B cell (primary cell): ENCODE results near the gene ZNF407. TPM values are rescaled to one million over a fixed set of nuclear protein-coding genes. Genes with fewer than 3 reads are reported as not detected.

Experiments
- ATAC-seq: fragments of 200-7000 bp; cut with Tn5 transposase; one replicate; pipeline ENCODE4 v1.10.0; 2021; ENCODE audit warnings: low read depth, mild to moderate bottlenecking, moderate number of reproducible peaks, moderate library complexity
- CTCF ChIA-PET: fragments of 350-600 bp; sonication (Branson Sonifier 250); formaldehyde crosslinking; loops from one replicate; lab custom pipeline; 2021; ENCODE audit warnings: antibody characterized with exemption, inconsistent platforms; lab: Charles Lee
- POLR2A ChIA-PET: fragments of 350-600 bp; sonication (Branson Sonifier 250); formaldehyde crosslinking; loops from one replicate; lab custom pipeline; 2021; ENCODE audit warnings: antibody characterized with exemption; lab: Charles Lee
- DNase-seq: peaks from one replicate; pipeline ENCODE4 v3.0.0; 2013
- H2AFZ ChIP-seq: 2 replicates; pipeline ENCODE4 v1.6.1; 2012; ENCODE audit warnings: mild to moderate bottlenecking, low read depth, low read length; ENCODE audit not compliant: insufficient read depth, poor library complexity, severe bottlenecking
- H3K27ac ChIP-seq, 2 donors: 1 replicate in 1 of 2; 2 replicates in 1 of 2; pipeline ENCODE4 v1.5.1; 2012 to 2013; ENCODE audit warnings: low read length in 2 of 2, mild to moderate bottlenecking in 2 of 2, moderate library complexity in 1 of 2
- H3K27me3 ChIP-seq, 4 experiments: fragments of 200-600 bp in 1 of 4; sonication (generic) in 1 of 4; replicated peaks in 1 of 4; 1 replicate in 2 of 4; 2 replicates in 2 of 4; pipeline versions ENCODE4 v1.6.1 to v1.7.0; 2013 to 2016; ENCODE audit warnings: low read length in 3 of 4, mild to moderate bottlenecking in 2 of 4, mixed read lengths in 1 of 4, moderate library complexity in 1 of 4; ENCODE audit not compliant: insufficient read depth in 4 of 4, control insufficient read depth in 3 of 4; ENCODE audit errors: control extremely low read depth in 1 of 4
- H3K36me3 ChIP-seq, 2 experiments: replicated peaks in 1 of 2; 1 replicate in 1 of 2; 2 replicates in 1 of 2; pipeline versions ENCODE4 v1.6.1 to v1.7.1; 2013; ENCODE audit warnings: low read length in 1 of 2; ENCODE audit not compliant: insufficient read depth in 2 of 2, control insufficient read depth in 1 of 2; ENCODE audit errors: control extremely low read depth in 1 of 2, extremely low read depth in 1 of 2
- H3K4me1 ChIP-seq, 2 donors: fragments of 200-600 bp in 1 of 2; sonication (generic) in 1 of 2; 1 replicate in 1 of 2; 2 replicates in 1 of 2; pipeline versions ENCODE4 v1.5.1 to v1.6.1; 2013 to 2017; ENCODE audit warnings: low read length in 2 of 2; ENCODE audit not compliant: control insufficient read depth in 2 of 2, insufficient read depth in 2 of 2
- H3K4me2 ChIP-seq: replicated peaks from 2 replicates; pipeline ENCODE3; 2012; ENCODE audit warnings: mild to moderate bottlenecking, low read depth, low read length; ENCODE audit not compliant: poor library complexity, severe bottlenecking
- H3K4me3 ChIP-seq, 5 experiments: fragments of 200-600 bp in 1 of 5; sonication (generic) in 1 of 5; 1 replicate in 3 of 5; 2 replicates in 2 of 5; pipeline versions ENCODE4 v1.5.1 to v1.7.0; 2011 to 2016; ENCODE audit warnings: low read length in 4 of 5, mild to moderate bottlenecking in 4 of 5, low read depth in 2 of 5, control low read depth in 1 of 5, moderate library complexity in 1 of 5; ENCODE audit not compliant: insufficient read depth in 1 of 5; ENCODE audit errors: control extremely low read depth in 1 of 5, extremely low read depth in 1 of 5
- H3K79me2 ChIP-seq: fragments of 200-600 bp; sonication (generic); one replicate; pipeline ENCODE4 v1.6.0; 2016; ENCODE audit warnings: low read length; ENCODE audit not compliant: control insufficient read depth, insufficient read depth
- H3K9ac ChIP-seq: fragments of 200-600 bp; sonication (generic); 2 replicates; pipeline ENCODE4 v1.6.1; 2017; ENCODE audit warnings: mild to moderate bottlenecking, low read length, moderate library complexity
- H3K9me3 ChIP-seq, 3 donors: one replicate each; pipeline versions ENCODE4 v1.6.1 to v1.7.1; 2013; ENCODE audit warnings: low read length in 2 of 3; ENCODE audit not compliant: control insufficient read depth in 2 of 3, insufficient read depth in 1 of 3; ENCODE audit errors: control extremely low read depth in 1 of 3
- H4K20me1 ChIP-seq: 2 replicates; pipeline ENCODE4 v1.6.0; 2012; ENCODE audit warnings: mild to moderate bottlenecking, low read length; ENCODE audit not compliant: insufficient read depth, control insufficient read depth, poor library complexity, severe bottlenecking
- H3K27ac Mint-ChIP-seq: one replicate; pipeline ENCODE4 v1.8.0; 2021; ENCODE audit warnings: mixed read lengths
- H3K27me3 Mint-ChIP-seq: one replicate; pipeline ENCODE4 v1.8.0; 2021; ENCODE audit warnings: mixed read lengths
- H3K4me1 Mint-ChIP-seq: one replicate; pipeline ENCODE4 v1.8.0; 2021; ENCODE audit warnings: mixed read lengths
- H3K4me3 Mint-ChIP-seq: one replicate; pipeline ENCODE4 v1.8.0; 2021; ENCODE audit warnings: mixed read lengths
- H3K9me3 Mint-ChIP-seq: one replicate; pipeline ENCODE4 v1.8.0; 2022; ENCODE audit warnings: mixed read lengths; ENCODE audit not compliant: insufficient read depth
- EZH2 ChIP-seq: IDR thresholded peaks from 2 replicates; pipeline ENCODE4 v1.6.1; 2012; ENCODE audit warnings: borderline replicate concordance, low read depth, mild to moderate bottlenecking, moderate library complexity, low read length; ENCODE audit not compliant: insufficient read depth, poor library complexity, severe bottlenecking
- WGBS: methylation state at CpG from one replicate; pipeline ENCODE4 v1.1.5; 2013; ENCODE audit warnings: missing lambda C conversion rate; ENCODE audit not compliant: insufficient coverage; 5-methylcytosine and 5-hydroxymethylcytosine counted together
- intact Hi-C: fragments of 100-400 bp; cut with micrococcal nuclease; formaldehyde crosslinking; loops from one replicate; pipeline ENCODE4 v1.10.0; 2022
- polyA plus RNA-seq: library from polyadenylated mRNA; depleted of rRNA; stranded (reverse); fragments of >200 nt; gene quantifications from 2 replicates; pipeline ENCODE4 v1.2.3, GENCODE V29; 2012
- total RNA-seq, 2 donors: library from RNA; stranded (reverse); fragments of 120-200 nt in 1 of 2; gene quantifications; 1 replicate in 1 of 2; 2 replicates in 1 of 2; pipeline versions ENCODE4 v1.2.3 to v1.2.4, GENCODE V29; 2013 to 2022
- TF ChIP-seq, protein P1 (sequence below): fragments of 200-600 bp; IDR thresholded peaks from one replicate; pipeline ENCODE4 v1.8.0; 2022; ENCODE audit warnings: antibody characterized with exemption, mild to moderate bottlenecking

The ZNF407 gene
- total and polyA plus RNA-seq, 2 donors (not counting 1 experiment from before 2014, with no cell fraction given): 4.5 to 37.1 TPM

DNA sequence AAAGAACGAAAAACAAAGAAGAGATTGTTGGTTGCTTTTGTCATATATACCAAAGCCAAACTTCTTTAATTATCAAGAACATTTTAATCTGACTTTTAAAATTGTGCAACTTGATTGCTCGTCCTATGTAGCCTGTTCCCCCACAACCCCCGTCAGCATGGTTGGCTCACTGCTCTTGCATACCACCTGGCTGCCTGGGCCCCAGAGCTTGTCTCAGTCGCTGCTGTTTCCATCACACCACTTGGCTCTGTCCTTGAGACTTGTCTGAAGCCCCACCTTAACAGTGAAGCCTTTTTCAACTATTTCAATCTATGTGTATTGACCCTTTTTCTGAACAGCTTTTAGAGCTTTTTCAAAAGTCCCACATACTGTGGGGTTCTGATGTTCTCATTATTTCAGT is 270.8 kb downstream of the ZNF407 start:
- Histone ChIP-seq H2AFZ (no peak overlapping the region), H3K4me1 (no peaks in the 10 kb centered on the region), H3K79me2 (no peaks in the 10 kb centered on the region), H3K27me3 (no peaks in the 10 kb centered on the region), H3K36me3 (peaks cover 0 to 1% of the 10 kb centered on the region in 2 experiments), H3K27ac (no peak overlapping the region), H3K9ac (no peak overlapping the region), H3K9me3 (no peaks in the 10 kb centered on the region), H3K4me3 (no peak overlapping the region), H4K20me1 (no peaks in the 10 kb centered on the region), H3K4me2 (no peak overlapping the region)
- no peak for DNase-seq
- no peak for ATAC-seq
- Mint-ChIP-seq H3K27me3 (no peaks in the 10 kb centered on the region), H3K9me3 (no peaks in the 10 kb centered on the region), H3K4me1 (peaks cover 6% of the 10 kb centered on the region), H3K4me3 (no peak overlapping the region), H3K27ac (no peak overlapping the region)
- ChIA-PET CTCF (no interaction called here), POLR2A (no interaction called here)
- TF ChIP-seq, protein P1, sequence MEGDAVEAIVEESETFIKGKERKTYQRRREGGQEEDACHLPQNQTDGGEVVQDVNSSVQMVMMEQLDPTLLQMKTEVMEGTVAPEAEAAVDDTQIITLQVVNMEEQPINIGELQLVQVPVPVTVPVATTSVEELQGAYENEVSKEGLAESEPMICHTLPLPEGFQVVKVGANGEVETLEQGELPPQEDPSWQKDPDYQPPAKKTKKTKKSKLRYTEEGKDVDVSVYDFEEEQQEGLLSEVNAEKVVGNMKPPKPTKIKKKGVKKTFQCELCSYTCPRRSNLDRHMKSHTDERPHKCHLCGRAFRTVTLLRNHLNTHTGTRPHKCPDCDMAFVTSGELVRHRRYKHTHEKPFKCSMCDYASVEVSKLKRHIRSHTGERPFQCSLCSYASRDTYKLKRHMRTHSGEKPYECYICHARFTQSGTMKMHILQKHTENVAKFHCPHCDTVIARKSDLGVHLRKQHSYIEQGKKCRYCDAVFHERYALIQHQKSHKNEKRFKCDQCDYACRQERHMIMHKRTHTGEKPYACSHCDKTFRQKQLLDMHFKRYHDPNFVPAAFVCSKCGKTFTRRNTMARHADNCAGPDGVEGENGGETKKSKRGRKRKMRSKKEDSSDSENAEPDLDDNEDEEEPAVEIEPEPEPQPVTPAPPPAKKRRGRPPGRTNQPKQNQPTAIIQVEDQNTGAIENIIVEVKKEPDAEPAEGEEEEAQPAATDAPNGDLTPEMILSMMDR: no peak
- no peak for TF ChIP-seq EZH2
- intact Hi-C loops: no loop called here
- WGBS: 97% methylated on average over 3 of the region's 4 CpGs

DNA sequence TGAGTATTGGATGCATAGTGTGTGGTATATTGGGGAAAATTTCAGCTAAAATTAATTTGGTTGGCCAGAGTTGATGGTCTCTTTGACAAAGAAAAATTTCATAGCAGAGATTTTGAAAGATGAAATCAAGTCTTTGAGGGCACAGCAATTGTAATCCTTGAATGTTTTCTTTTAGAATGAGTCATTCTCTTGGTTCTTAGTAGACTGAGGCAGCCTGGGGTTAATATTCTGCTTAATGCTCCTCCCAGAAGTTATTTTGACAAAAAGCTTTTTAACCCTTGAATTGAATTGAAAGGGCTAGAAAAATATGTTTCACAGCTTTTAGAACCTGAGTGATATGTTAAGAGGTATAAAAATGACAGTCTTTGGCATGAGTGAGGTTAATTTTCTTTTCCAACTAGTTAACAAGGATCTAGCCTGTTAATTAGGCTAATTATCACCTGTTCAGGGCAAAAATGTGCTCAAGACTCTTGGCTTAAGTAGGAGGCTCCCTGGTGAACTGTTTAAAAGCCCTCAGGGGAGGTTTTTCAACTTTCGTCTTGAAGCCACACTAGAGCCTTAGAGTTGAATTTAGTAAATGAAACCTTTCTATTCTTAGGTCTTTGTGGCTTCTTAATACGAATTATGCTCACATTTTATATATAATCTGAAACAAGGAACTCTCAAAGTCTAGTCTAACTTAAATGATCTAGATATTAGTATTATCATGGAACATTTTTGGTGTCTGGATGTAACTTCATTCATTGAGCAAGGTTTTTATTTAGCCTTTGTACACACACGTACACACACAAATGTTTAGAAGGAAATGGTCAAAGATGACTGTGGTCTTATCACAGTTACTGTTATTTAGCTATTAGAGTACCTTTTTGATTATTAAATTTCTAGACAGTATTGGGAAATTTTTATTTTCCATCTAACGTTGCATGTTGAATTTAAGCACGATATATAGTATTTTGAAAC is 272.5 kb downstream of the ZNF407 start:
- Histone ChIP-seq H3K27ac (no peak overlapping the region), H3K27me3 (no peaks in the 10 kb centered on the region), H2AFZ (no peak overlapping the region), H3K79me2 (no peaks in the 10 kb centered on the region), H3K4me2 (no peak overlapping the region), H3K9ac (no peak overlapping the region), H4K20me1 (no peaks in the 10 kb centered on the region), H3K9me3 (no peaks in the 10 kb centered on the region), H3K4me3 (no peak overlapping the region), H3K4me1 (no peaks in the 10 kb centered on the region), H3K36me3 (no peaks in the 10 kb centered on the region)
- Mint-ChIP-seq H3K9me3 (no peaks in the 10 kb centered on the region), H3K27ac (no peak overlapping the region), H3K4me1 (peaks cover 6% of the 10 kb centered on the region), H3K4me3 (no peak overlapping the region), H3K27me3 (no peaks in the 10 kb centered on the region)
- no peak for ATAC-seq
- no CpG with 5 or more reads among the region's 5 CpGs for WGBS
- no peak for DNase-seq
- ChIA-PET CTCF (no interaction called here), POLR2A (no interaction called here)
- TF ChIP-seq, protein P1: no peak
- no peak for TF ChIP-seq EZH2
- intact Hi-C loops: no loop called here
